H1 (cell line): Measurements from ENCODE around the gene GTPBP10. TPM values are rescaled to one million over a fixed set of nuclear protein-coding genes. Genes with fewer than 3 reads are reported as not detected.

Source experiments
- BACH1 ChIP-seq: IDR thresholded peaks from 2 replicates; pipeline ENCODE4 v1.6.1; 2012; ENCODE audit warnings: low read length, improper control_type of control experiment
- RFX5 ChIP-seq: IDR thresholded peaks from 2 replicates; pipeline ENCODE4 v1.6.1; 2011; ENCODE audit warnings: low read depth, low read length, improper control_type of control experiment, borderline replicate concordance
- ZNF274 ChIP-seq: IDR thresholded peaks from 2 replicates; pipeline ENCODE4 v1.7.0; 2012; ENCODE audit warnings: low read length, borderline replicate concordance; ENCODE audit errors: extremely low read depth
- polyA plus RNA-seq, 7 experiments: library from polyadenylated mRNA; depleted of rRNA in 3 of 7; stranded (reverse) in 5 of 7; unstranded in 2 of 7; fragments of >200 nt in 5 of 7; fragments of 200-250 nt in 2 of 7; gene quantifications; 1 replicate in 5 of 7; 2 replicates in 1 of 7; 4 replicates in 1 of 7; pipeline versions ENCODE4 v1.2.1 to v1.2.3, GENCODE V29; 2011 to 2013; ENCODE audit warnings: missing spikeins in 2 of 7, mixed read lengths in 2 of 7
- total RNA-seq: library from RNA; stranded (reverse); fragmentation: NEBNext Ultra II Directional; extraction: Animal tissue kit (Norgen Biotek cat#: 25700); gene quantifications from 2 replicates; pipeline ENCODE4 v1.2.1, GENCODE V29; 2021

Gene GTPBP10
- total and polyA plus RNA-seq, 2 of the 8 experiments (the other 6 are each of a cell fraction or from before 2014, with no cell fraction given), result 4.4 to 21.2 TPM

- TF ChIP-seq ZNF274 (no peak), RFX5 (no peak), BACH1 (no peak)
These were observed 44.4 kb downstream of the GTPBP10 start (continued) for GRCh38 chr7:90390926-90391325.
